ENCODE measurements around the gene TRIM65.
"Not testable (repeated sequence)": the region's sequence is repeated elsewhere in the genome, so short reads cannot be mapped to it uniquely, and the experiment has no call there.

The TRIM65 gene

GRCh38 chr17:75875182-75875939, 21.4 kb downstream of the TRIM65 start:
- DNase-seq (ENCODE audit: low read depth): no peak

- no peak for DNase-seq (ENCODE audit: low read depth)
Measured at GRCh38 chr17:75874323-75875181, 22.2 kb downstream of the TRIM65 start.

- DNase-seq (ENCODE audit: low read depth): no peak
Measured at GRCh38 chr17:75873587-75874322, 23.0 kb downstream of the TRIM65 start.

GRCh38 chr17:75872434-75873351, 24.1 kb downstream of the TRIM65 start:
- DNase-seq (ENCODE audit: low read depth): peak; percentile 89

GRCh38 chr17:75870228-75870627, 26.5 kb downstream of the TRIM65 start:
- not testable (repeated sequence) for DNase-seq (ENCODE audit: low read depth)

- peak; percentile 61 for DNase-seq (ENCODE audit: low read depth)
Measured at GRCh38 chr17:75869282-75870141, 27.2 kb downstream of the TRIM65 start.

GRCh38 chr17:75868730-75869281, 27.9 kb downstream of the TRIM65 start:
- not testable (repeated sequence) for DNase-seq (ENCODE audit: low read depth)

- not testable (repeated sequence) for DNase-seq (ENCODE audit: low read depth)
Measured at GRCh38 chr17:75865404-75866188, 31.2 kb downstream of the TRIM65 start.

GRCh38 chr17:75864887-75865286, 31.9 kb downstream of the TRIM65 start:
- DNase-seq (ENCODE audit: low read depth): not testable (repeated sequence)

- peak; percentile 70 for DNase-seq (ENCODE audit: low read depth)
Measured at GRCh38 chr17:75864448-75864871, 32.3 kb downstream of the TRIM65 start.

GRCh38 chr17:75861927-75862317, 34.8 kb downstream of the TRIM65 start:
- DNase-seq (ENCODE audit: low read depth): peak; percentile 31

- DNase-seq (ENCODE audit: low read depth): not testable (repeated sequence)
Measured at GRCh38 chr17:75859358-75859757, 37.4 kb downstream of the TRIM65 start.

GRCh38 chr17:75856062-75856756, 40.5 kb downstream of the TRIM65 start:
- DNase-seq (ENCODE audit: low read depth): no peak

- peak; percentile 100 for DNase-seq (ENCODE audit: low read depth)
Measured at GRCh38 chr17:75855310-75856061, 41.3 kb downstream of the TRIM65 start, which contains the start of gene WBP2. TSS of gene WBP2 (minus strand) at chr17:75855335. CDS start at chr17:75855297, 38 bp downstream.

- no peak for DNase-seq (ENCODE audit: low read depth)
Measured at GRCh38 chr17:75854881-75855309, 41.9 kb downstream of the TRIM65 start.

GRCh38 chr17:75854101-75854748, 42.5 kb downstream of the TRIM65 start:
- DNase-seq (ENCODE audit: low read depth): peak; percentile 85

GRCh38 chr17:75853433-75853832, 43.3 kb downstream of the TRIM65 start:
- peak; percentile 81 for DNase-seq (ENCODE audit: low read depth)
